ENCODE measurements around the gene RPE.

The RPE gene

GRCh38 chr2:209976698-209977385, 25.6 kb upstream of the RPE start:
- no peaks in the 10 kb centered on the region for H3K27me3 ChIP-seq
- TF ChIP-seq, protein P1, sequence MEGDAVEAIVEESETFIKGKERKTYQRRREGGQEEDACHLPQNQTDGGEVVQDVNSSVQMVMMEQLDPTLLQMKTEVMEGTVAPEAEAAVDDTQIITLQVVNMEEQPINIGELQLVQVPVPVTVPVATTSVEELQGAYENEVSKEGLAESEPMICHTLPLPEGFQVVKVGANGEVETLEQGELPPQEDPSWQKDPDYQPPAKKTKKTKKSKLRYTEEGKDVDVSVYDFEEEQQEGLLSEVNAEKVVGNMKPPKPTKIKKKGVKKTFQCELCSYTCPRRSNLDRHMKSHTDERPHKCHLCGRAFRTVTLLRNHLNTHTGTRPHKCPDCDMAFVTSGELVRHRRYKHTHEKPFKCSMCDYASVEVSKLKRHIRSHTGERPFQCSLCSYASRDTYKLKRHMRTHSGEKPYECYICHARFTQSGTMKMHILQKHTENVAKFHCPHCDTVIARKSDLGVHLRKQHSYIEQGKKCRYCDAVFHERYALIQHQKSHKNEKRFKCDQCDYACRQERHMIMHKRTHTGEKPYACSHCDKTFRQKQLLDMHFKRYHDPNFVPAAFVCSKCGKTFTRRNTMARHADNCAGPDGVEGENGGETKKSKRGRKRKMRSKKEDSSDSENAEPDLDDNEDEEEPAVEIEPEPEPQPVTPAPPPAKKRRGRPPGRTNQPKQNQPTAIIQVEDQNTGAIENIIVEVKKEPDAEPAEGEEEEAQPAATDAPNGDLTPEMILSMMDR (IDR thresholded peaks at IDR 0.05; ENCODE audit: low read depth, low read length), result no peak
- DNase-seq, result no peak
- no peak overlapping the region for H3K4me3 ChIP-seq (ENCODE audit: low read depth, low read length)
- H3K4me1 ChIP-seq, result no peaks in the 10 kb centered on the region
- no peaks in the 10 kb centered on the region for H3K36me3 ChIP-seq
- H3K9me3 ChIP-seq, result no peaks in the 10 kb centered on the region

GRCh38 chr2:209977386-209978239, 24.8 kb upstream of the RPE start:
- no peaks in the 10 kb centered on the region for H3K36me3 ChIP-seq
- H3K9me3 ChIP-seq, result no peaks in the 10 kb centered on the region
- no peak overlapping the region for H3K4me3 ChIP-seq (ENCODE audit: low read depth, low read length)
- H3K27me3 ChIP-seq, result no peaks in the 10 kb centered on the region
- TF ChIP-seq, protein P1 (IDR thresholded peaks at IDR 0.05; ENCODE audit: low read depth, low read length), result peak; percentile 45
- DNase-seq, result no peak
- H3K4me1 ChIP-seq, result no peaks in the 10 kb centered on the region

GRCh38 chr2:209984291-209984690, 18.1 kb upstream of the RPE start:
- Histone ChIP-seq H3K36me3 (no peaks in the 10 kb centered on the region), H3K27me3 (no peaks in the 10 kb centered on the region), H3K4me3 (ENCODE audit: low read depth, low read length) (no peak overlapping the region), H3K9me3 (no peaks in the 10 kb centered on the region), H3K4me1 (no peaks in the 10 kb centered on the region)
- no peak for DNase-seq
- TF ChIP-seq, protein P1 (IDR thresholded peaks at IDR 0.05; ENCODE audit: low read depth, low read length), result no peak

DNA sequence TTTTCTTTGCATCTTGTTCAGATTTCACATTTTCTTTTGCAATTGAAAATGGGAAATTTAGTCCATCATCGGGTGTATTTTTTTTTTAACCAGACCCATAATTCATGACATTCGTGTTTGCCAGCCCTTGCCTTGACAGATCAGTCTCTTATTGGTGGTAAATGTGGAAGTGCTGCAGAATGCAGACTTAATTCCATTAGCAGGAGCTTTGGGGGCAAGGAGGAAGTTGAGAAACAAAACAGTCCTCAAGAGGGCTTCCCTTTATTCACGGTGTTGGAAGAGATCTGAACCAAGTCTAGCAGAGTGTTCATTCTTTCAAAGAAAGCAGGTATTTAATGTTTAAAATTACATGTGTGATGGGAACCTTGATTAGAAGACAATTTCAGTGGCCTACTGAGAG, 16.6 kb upstream of the RPE start:
- H3K4me1 ChIP-seq, result no peaks in the 10 kb centered on the region
- no peaks in the 10 kb centered on the region for H3K9me3 ChIP-seq
- no peak overlapping the region for H3K4me3 ChIP-seq (ENCODE audit: low read depth, low read length)
- H3K36me3 ChIP-seq, result no peaks in the 10 kb centered on the region
- DNase-seq, result no peak
- TF ChIP-seq, protein P1 (IDR thresholded peaks at IDR 0.05; ENCODE audit: low read depth, low read length), result no peak
- no peaks in the 10 kb centered on the region for H3K27me3 ChIP-seq

DNA sequence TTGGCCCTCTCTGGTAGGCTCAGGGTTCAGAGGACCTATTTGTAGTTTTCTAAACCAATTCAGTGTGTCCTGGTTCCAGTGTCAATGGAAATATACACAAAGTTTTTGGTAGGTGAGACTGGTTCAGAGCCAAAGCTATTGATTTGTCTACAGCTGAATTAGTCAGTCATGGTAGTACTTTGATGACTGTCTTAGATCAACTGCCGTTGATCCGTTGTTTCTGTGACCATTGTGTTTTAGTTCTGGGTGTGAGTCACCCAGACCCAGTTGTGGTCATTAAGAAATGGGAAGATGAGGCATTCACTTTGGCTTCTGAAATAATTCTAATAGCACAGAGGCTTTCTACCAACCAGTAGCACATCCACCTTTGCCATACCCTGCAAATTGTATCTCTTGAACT, 16.0 kb upstream of the RPE start:
- Histone ChIP-seq H3K4me3 (ENCODE audit: low read depth, low read length) (no peak overlapping the region), H3K9me3 (no peaks in the 10 kb centered on the region), H3K27me3 (no peaks in the 10 kb centered on the region), H3K4me1 (no peaks in the 10 kb centered on the region), H3K36me3 (no peaks in the 10 kb centered on the region)
- TF ChIP-seq, protein P1 (IDR thresholded peaks at IDR 0.05; ENCODE audit: low read depth, low read length), result no peak
- no peak for DNase-seq

DNA sequence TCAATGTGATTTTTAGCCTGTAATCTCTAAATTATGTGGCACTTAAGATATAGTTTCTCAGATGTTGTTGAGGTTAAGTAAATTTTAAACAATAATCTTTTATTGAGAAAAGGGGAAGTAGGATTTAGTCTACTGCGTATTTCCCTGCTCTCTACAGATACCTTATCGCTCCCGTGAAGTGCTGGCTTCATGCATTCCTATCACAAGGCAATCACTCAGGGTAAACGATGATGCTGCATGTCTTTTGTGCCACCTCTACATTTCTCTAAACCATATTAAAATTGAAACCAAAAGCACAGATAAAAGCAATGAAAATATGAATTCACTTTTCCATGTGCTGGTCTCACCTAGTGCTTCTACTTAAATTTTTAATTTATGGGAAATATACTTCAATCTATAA, 14.4 kb upstream of the RPE start:
- Histone ChIP-seq H3K9me3 (no peaks in the 10 kb centered on the region), H3K4me1 (no peaks in the 10 kb centered on the region), H3K4me3 (ENCODE audit: low read depth, low read length) (no peak overlapping the region), H3K27me3 (no peaks in the 10 kb centered on the region), H3K36me3 (no peaks in the 10 kb centered on the region)
- TF ChIP-seq, protein P1 (IDR thresholded peaks at IDR 0.05; ENCODE audit: low read depth, low read length), result no peak
- DNase-seq, result no peak

All from BE2C (cell line).